Tibial artery (tissue), 4 donors: ENCODE measurements around the gene BAG1.

Experiments used
- DNase-seq, 2 donors: peaks; one replicate each; pipeline ENCODE4 v3.0.0-alpha.2; 2019
- H3K27ac ChIP-seq, 2 donors: fragments of 200-600 bp; sonication (generic) in 1 of 2; 1 replicate in 1 of 2; 2 replicates in 1 of 2; pipeline ENCODE4 v1.5.1; 2018 to 2019; ENCODE audit warnings: mild to moderate bottlenecking in 1 of 2
- H3K27me3 ChIP-seq, 2 donors: fragments of 200-600 bp; sonication (generic) in 1 of 2; one replicate each; pipeline versions ENCODE4 v1.5.1 to v1.6.0; 2016 to 2019
- H3K36me3 ChIP-seq, 3 donors: fragments of 200-600 bp; sonication (generic) in 2 of 3; one replicate each; pipeline ENCODE4 v1.5.1; 2016 to 2019; ENCODE audit warnings: mild to moderate bottlenecking in 2 of 3
- H3K4me1 ChIP-seq, 4 donors: fragments of 200-600 bp; sonication (generic) in 2 of 4; 1 replicate in 3 of 4; 2 replicates in 1 of 4; pipeline ENCODE4 v1.5.1; 2016 to 2019
- H3K4me3 ChIP-seq, 2 donors: fragments of 200-600 bp; sonication (generic) in 1 of 2; 1 replicate in 1 of 2; 2 replicates in 1 of 2; pipeline ENCODE4 v1.5.1; 2018 to 2019; ENCODE audit warnings: mild to moderate bottlenecking in 2 of 2
- H3K9me3 ChIP-seq, 3 donors: fragments of 200-600 bp; sonication (generic) in 1 of 3; one replicate each; pipeline ENCODE4 v1.5.1; 2016 to 2019
- intact Hi-C: fragments of 100-400 bp; cut with DNase I; formaldehyde crosslinking; loops from one replicate; pipeline ENCODE4 v1.15.0; 2023; ENCODE audit warnings: low total_unique reads
- TF ChIP-seq, protein P1 (sequence below), 2 experiments: fragments of 200-600 bp in 1 of 2; fragments of 450-650 bp in 1 of 2; IDR thresholded peaks; one replicate each; pipeline ENCODE4 v1.5.1; 2017 to 2019; ENCODE audit warnings: antibody characterized with exemption in 2 of 2, mild to moderate bottlenecking in 1 of 2, moderate library complexity in 1 of 2

Gene BAG1

DNA sequence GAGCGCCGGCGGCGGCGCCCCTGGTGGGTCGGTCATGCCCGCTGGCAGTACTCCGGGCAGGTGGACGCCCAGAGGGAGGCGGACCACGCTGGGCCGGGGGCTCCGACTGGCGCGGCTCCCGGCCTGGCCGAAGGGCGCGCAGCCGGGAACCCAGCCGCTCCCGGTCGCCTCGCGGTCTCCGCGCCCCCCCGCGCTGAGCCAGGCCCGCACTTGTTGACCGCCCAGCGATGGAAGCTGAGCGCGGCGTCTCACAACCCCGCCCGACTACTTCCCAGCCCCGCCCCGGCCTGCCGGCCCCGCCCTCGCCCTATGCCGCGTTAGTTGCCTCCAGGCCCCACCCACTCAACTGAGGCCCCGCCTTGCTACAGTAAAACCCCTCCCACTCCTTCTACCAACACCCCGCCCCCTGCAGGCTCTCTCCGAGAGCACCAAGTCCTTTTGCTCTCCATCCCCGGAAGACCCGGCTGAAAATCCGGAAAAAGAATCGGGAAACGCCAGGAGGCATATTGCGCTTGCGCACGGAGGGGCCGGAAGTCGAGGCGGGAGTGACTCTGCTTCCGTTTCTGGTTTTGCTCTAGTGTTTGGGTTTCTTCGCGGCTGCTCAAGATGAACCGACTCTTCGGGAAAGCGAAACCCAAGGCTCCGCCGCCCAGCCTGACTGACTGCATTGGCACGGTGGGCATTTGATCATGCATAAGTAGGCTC is at the start of gene BAG1, which contains the start of gene CHMP5:
TSS of gene BAG1 (minus strand) at position 236 of the 705 bp plus-strand sequence.
TSS of gene CHMP5 (plus strand) at position 577 of the 705 bp plus-strand sequence. CDS start at position 607, 30 bp downstream.
- intact Hi-C loops: no loop called here
- Histone ChIP-seq H3K27ac (peak within 1 kb of the TSS; percentile 89 to 93), H3K9me3 (no peaks in the 10 kb centered on the region), H3K27me3 (no peaks in the 10 kb centered on the region), H3K36me3 (peaks cover 30 to 60% (median 54%) of the 10 kb centered on the region in 3 donors), H3K4me1 (peaks cover 0 to 27% (median 25%) of the 10 kb centered on the region in 4 donors), H3K4me3 (peak within 1 kb of the TSS; percentile 85 to 100)
- TF ChIP-seq, protein P1, sequence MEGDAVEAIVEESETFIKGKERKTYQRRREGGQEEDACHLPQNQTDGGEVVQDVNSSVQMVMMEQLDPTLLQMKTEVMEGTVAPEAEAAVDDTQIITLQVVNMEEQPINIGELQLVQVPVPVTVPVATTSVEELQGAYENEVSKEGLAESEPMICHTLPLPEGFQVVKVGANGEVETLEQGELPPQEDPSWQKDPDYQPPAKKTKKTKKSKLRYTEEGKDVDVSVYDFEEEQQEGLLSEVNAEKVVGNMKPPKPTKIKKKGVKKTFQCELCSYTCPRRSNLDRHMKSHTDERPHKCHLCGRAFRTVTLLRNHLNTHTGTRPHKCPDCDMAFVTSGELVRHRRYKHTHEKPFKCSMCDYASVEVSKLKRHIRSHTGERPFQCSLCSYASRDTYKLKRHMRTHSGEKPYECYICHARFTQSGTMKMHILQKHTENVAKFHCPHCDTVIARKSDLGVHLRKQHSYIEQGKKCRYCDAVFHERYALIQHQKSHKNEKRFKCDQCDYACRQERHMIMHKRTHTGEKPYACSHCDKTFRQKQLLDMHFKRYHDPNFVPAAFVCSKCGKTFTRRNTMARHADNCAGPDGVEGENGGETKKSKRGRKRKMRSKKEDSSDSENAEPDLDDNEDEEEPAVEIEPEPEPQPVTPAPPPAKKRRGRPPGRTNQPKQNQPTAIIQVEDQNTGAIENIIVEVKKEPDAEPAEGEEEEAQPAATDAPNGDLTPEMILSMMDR (IDR thresholded peaks at IDR 0.05): peak in 1 of 2 experiments; percentile 23
- peak; percentile 100 for DNase-seq

DNA sequence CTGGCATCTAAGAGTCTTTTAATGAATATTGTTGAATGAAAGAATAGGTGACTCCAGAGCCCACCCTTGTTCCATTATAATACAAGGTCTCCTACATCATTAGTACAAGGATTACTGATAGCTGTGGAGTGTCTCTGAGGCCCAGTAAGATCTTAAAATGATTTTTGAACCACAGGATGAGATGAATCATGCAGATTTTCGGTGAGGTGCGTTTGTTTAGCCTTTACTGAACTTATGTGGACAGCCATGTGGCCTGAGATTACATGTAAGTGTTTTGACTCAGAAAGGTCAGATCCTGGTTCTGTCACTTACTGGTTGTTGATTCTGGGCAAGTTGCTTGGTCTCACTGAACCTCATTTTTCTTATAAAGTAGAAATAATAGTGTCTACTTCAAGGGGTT is 47.4 kb upstream of the BAG1 start:
- no peak overlapping the region for H3K4me3 ChIP-seq
- TF ChIP-seq, protein P1 (IDR thresholded peaks at IDR 0.05): no peak
- H3K27ac ChIP-seq: no peak overlapping the region
- no peaks in the 10 kb centered on the region for H3K4me1 ChIP-seq
- H3K36me3 ChIP-seq: peaks cover 75 to 96% (median 95%) of the 10 kb centered on the region in 3 donors
- DNase-seq: no peak
- no peaks in the 10 kb centered on the region for H3K9me3 ChIP-seq
- intact Hi-C loops: no loop called here
- H3K27me3 ChIP-seq: no peaks in the 10 kb centered on the region

DNA sequence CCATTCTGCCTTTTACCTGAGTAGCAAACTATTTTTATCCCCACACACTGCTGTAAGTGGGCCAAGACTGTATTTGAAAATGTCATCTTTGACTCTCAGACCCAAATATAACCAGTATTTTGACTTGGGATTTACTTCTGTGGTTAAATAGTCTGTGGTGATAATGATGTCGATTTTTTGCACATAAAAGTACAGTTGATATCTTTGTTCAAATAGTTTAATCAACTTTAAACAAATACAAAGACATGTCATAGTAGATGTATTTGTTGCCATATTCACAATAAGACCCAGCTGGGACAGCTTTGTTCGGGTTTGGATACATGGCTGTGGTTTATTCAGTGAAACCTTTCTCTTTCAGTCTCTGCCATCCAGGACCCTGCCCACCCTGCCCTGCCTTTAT is 46.2 kb upstream of the BAG1 start:
- H3K4me3 ChIP-seq: no peak overlapping the region
- no peak overlapping the region for H3K27ac ChIP-seq
- no peak for DNase-seq
- no peaks in the 10 kb centered on the region for H3K9me3 ChIP-seq
- H3K27me3 ChIP-seq: no peaks in the 10 kb centered on the region
- intact Hi-C loops: no loop called here
- H3K36me3 ChIP-seq: peaks cover 87 to 100% (median 98%) of the 10 kb centered on the region in 3 donors
- TF ChIP-seq, protein P1 (IDR thresholded peaks at IDR 0.05): no peak
- no peaks in the 10 kb centered on the region for H3K4me1 ChIP-seq

DNA sequence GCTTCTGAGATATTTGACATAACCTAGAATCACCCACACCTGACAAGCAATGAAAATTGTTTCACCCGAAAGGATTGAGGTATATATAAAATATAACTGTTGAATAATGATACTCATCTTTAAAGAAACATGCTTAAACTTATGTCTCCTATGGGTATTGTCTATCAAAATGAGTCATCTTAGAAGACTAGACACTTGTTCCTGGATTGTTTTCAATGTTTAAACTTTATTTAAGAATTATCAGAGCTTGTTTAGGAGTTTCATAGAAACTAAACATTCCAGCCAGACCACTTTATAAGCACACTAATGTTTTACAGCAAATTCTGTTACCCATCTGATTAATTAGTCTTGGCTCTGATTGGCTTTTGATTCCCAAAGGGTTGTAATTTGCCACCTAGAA is 45.4 kb upstream of the BAG1 start:
- Histone ChIP-seq H3K4me1 (no peaks in the 10 kb centered on the region), H3K27ac (no peak overlapping the region), H3K9me3 (no peaks in the 10 kb centered on the region), H3K27me3 (no peaks in the 10 kb centered on the region), H3K4me3 (no peak overlapping the region), H3K36me3 (peaks cover 90 to 100% (median 98%) of the 10 kb centered on the region in 3 donors)
- intact Hi-C loops: no loop called here
- DNase-seq: no peak
- TF ChIP-seq, protein P1 (IDR thresholded peaks at IDR 0.05): no peak

DNA sequence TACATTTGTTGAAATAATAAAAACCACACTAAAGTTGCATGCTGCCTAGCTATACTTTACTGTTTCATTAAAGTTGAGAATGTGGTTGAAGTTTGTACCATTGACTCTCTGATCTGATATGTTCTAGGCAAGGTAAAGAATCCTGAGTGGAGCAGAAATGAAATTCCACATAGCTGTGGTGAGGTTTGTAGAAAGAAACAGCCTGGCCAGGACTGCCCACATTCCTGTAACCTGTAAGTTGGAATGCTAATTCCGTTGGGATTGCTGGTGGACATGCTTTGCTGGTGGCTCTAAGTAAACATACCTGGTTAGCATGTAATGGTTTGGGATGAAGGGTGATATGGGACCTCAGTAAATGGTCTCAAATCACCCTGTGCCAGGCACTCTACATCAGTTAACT is 42.6 kb upstream of the BAG1 start:
- Histone ChIP-seq H3K27ac (no peak overlapping the region), H3K9me3 (no peaks in the 10 kb centered on the region), H3K36me3 (peaks cover 89 to 100% (median 98%) of the 10 kb centered on the region in 3 donors), H3K4me1 (no peaks in the 10 kb centered on the region), H3K27me3 (no peaks in the 10 kb centered on the region), H3K4me3 (no peak overlapping the region)
- DNase-seq: no peak
- TF ChIP-seq, protein P1 (IDR thresholded peaks at IDR 0.05): no peak
- intact Hi-C loops: no loop called here
